Dermis microvascular lymphatic vessel endothelial cell (primary cell): ENCODE data around the gene SLC25A6. TPM values are rescaled to one million over a fixed set of nuclear protein-coding genes. Genes with fewer than 3 reads are reported as not detected.
"Not testable (repeated sequence)": the region's sequence is repeated elsewhere in the genome, so short reads cannot be mapped to it uniquely, and the experiment has no call there.

ENCODE experiments used
- DNase-seq, 2 donors: peaks; one replicate each; pipeline versions ENCODE4 v3.0.0 to v3.0.0-alpha.2; 2010; ENCODE audit warnings: low read depth in 2 of 2
- total RNA-seq: library from RNA; depleted of rRNA; stranded (reverse); fragments of >200 nt; gene quantifications from 2 replicates; pipeline ENCODE4 v1.2.1, GENCODE V29; 2014

The SLC25A6 gene
- total RNA-seq = 155 and 321 TPM in 2 replicates

DNA sequence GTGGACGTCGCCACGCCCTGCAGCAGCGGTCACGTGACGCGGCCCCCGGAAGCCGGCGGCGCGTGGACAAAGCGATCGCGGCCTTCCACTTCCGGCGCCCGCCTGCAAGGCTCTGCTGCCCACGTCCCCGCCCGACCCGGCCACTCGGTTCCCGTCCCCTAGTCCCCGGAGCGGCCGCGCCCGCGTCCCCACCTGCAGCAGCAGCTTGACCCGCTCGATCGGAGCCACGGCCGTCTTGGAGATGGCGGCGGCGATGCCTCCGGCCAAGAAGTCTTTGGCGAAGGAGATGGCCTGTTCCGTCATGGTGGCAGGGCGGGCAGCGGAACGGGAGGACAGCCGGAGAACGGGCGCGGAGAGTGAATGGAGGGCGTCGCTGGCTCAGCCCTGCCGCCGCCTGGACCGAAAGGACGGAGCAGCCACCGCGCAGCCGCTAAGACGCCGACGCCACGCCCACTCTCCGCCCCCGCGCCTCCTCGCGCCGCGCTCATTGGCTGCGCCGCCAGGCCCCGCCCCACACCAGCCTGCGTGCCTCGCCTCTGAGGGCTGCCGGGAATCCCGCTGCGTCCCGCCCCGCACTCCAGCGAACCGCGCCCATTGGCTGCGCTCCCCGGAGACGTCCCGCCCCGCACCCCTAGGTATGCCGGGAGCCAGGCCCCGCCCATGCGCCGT is at the start of gene SLC25A6:
SLC25A6 (minus strand) TSS at position 407 of the 669 bp plus-strand sequence; CDS start at position 303, 104 bp downstream.
- peak; percentile 89 to 98 for DNase-seq

DNA sequence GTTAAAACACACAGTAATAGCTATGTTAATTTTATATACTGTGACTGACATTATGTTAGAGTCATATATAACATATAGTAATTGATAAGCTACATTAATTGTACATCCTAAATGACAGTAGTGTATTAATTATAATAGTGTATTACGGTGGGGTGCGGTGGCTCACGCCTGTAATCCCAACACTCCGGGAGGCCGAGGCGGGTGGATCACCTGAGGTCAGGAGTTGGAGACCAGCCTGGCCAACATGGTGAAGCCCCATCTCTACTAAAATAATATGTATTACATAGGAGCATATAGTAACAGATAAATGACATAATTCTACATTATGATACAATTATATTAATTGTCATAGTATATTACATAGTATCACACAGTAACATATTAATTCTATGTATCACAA is 48.6 kb upstream of the SLC25A6 start:
- DNase-seq = no peak

DNA sequence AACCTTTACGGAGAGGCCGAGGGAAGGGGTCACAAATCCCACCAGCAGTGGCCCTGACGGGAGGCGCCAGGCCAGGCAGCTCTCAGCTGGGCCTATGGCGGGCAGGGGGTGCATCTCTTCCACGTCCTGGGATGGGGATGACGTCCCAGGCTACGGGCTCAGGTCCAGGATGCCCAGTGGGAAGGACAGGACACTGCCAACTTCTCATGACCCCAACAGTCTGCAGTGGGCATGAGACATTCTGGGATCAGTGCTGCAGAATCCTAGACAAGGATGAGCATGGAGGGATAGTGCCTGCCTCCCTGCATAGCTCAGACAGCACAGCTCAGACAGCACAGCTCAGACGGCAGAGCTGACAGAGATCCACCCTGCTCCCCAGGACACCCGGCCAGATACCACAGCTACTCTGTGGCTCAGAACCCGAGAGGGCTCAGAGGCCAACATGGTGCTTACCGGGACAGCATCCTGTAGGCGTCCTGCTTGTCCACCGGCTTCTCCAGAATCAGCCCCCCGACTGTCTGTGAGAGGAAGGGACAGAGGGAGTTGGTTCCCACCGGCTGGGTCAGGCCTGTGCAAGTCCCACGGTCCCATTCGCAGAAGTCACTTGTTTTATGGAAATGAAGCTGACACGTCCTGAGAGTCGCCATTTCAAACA is 43.5 kb upstream of the SLC25A6 start:
- DNase-seq = no peak

DNA sequence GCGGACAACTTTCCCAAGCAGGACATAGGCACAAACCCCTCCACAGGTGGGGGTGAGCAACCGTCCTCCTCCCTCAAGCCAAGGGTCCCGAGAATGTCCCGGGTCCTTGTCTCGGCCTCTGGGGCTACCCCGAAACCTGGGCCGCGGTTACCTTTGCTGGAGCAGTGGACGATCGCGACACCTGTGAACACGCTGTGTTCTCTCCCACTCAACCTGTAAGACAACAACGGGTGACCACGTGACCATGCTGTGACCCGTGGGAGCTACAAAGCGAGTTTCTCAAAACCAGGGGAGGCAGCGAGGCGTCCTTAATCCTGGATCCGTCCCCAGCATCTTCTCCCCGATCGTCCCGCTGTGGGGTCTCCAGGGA is 42.9 kb upstream of the SLC25A6 start:
- no peak for DNase-seq

DNA sequence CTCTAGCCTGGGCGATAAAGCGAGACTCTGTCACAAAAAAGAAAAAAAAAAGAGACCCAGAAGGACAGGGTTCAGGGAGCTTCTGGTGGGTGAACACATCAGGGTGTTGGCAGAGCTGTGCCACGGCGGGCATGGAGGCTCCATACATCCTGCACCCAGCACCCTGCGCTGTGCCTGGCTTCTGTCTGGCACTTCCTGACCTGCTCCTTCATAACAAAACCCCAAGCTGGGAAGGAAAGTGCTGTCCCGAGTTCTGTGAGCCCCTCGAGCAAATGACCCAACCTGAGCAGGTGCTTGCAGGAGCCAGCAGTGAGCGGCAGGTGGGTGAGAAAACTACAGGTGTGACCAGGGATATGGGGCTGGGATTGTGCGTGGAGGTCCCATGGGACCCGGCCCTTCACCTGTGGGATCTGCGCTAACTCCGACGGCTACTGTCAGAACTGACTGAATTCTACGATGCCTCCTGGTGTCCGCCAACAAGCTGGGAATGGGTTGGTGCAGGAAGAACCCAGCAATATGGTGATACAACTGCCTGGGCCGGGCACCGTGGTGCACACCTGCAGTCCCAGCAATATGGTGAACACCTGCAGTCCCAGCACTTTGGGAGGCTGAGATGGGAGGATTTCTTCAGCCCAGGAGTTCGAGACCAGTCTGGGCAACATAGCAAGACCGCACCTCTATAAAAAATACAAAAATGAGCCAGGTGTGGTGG is 41.9 kb upstream of the SLC25A6 start:
- no peak for DNase-seq

DNA sequence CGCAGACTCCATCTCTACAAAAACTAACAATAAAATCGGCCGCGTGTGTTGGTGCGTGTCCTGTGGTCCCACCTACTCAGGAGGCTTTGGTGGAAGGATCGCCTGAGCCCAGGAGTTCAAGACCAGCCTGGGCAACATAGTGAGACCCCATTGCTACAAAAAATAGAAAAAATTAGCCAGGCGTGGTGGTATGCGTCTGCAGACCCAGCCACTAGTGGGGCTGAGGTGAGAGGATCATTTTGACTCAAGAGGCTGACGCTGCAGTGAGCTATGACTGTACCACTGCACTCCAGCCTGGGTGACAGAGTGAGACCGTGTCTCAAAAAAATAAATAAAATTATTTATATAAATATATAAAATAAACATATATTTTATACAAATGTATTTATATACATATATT is 38.5 kb upstream of the SLC25A6 start:
- no peak for DNase-seq

DNA sequence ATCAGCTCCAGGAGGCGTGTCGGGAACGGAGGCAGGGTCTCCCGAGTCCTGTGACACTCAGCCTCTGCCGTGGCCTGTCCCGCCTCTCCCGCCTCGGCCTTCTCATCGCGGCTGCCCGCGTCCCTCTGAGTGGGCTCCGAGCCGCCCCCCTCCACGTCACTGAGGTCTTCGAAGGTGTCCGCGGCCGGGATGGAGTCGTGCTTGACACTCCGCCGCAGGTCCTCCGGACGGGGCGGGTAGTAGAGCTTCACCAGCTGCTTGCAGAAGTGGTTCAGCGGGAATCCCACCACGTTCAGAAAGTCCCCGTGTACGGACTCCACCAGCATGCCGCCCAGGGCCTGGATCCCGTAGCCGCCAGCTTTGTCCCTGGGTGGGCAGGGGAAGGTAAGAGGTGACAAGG is 35.8 kb upstream of the SLC25A6 start:
- no peak for DNase-seq

DNA sequence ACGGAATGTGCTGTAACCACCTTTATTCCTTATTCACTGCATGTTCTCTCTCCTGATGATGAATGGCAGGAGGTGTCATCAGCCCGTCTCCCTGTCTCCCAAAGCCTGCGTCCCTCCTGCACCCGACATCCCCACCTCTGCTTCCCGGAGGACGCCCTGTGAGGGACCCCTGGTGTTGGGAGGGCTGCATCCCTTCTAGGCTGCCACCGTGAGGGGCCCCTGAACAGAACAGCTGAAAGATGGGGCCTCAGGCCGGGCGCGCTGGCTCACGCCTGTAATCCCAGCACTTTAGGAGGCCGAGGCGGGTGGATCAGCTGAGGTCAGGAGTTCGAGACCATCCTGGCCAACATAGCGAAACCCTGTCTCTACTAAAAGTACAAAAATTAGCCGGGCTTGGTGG is 34.4 kb upstream of the SLC25A6 start:
- not testable (repeated sequence) for DNase-seq

DNA sequence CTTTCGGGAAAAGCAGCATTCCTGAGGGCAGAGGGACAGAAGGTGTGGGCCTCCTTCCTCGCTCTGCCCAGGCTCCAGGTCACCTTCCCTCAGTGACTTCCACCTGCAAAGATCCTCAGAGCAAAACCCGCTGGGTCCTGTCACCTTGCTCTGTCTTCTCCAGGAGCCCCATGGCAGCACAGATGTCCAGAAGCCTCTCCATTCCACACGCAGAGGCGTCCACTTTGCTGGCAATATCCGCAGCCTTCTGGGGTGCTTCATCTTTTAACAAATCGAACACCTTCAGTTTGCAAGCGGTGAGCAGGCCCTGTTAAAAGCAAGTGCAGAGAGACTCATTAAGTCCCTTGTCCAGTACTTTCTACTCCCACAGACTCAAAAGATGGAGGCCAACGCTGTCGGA is 33.5 kb upstream of the SLC25A6 start:
- DNase-seq = no peak

DNA sequence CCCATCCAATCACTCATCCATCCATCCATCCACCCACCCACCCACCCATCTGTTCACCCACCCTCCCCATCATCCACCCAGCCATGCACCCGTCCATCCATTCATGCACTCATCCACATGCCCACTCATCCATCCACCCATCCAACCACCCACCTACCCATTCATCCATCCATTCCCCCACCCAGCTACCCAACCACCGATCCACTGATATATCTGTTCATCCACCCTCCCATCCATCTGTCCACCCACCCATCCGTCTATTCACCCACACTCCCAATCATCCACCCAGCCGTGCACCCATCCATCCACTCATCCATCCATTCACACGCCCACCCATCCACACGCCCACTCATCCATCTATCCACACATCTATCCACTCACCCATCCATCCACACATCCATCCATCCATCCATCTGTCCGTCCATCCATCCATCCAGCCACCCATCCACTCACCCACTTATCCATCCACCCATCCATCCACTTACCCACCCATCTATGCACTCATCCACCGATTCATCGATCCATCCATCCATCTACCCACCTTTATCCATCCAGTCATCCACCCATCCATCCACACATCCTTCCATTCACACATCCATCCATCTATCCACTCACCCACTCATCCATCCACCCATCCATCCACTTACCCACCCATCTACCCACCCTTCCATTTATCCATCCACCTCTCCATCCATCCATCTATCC is 32.4 kb upstream of the SLC25A6 start:
- DNase-seq = no peak

DNA sequence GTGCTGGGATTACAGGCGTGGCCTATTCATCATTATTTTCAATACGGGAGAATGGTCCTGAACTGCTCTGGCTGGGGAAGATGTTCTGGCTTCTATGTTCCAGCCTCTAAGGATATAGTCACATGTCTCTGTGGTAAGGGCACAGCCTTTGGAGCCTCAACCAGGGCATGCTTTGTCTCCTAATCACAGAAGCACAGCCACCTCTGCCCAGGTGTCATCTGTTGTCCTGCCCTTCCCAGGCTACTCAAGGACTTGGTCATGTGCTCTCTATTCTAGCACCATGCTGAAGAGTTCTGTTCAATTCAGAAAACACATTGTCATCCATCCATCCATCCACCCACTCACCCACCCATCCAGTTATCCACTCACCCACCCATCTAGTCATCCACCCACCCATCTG is 31.3 kb upstream of the SLC25A6 start:
- no peak for DNase-seq

DNA sequence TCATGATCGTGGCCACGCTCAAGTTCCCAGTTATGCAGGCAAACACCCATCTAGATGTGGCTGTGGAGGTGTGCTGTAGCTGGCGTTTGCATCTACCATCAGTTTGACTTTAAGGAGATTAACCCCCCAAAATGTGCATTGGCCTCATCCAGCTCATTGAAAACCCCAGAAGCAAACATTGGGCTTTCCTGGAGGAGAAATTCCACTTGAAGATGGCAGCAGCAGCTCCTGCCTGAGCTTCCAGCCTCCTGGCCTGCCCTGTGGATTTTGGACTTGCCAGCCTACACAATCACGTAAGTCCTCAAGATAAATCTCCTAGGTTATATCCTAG is 30.2 kb upstream of the SLC25A6 start:
- DNase-seq = no peak

DNA sequence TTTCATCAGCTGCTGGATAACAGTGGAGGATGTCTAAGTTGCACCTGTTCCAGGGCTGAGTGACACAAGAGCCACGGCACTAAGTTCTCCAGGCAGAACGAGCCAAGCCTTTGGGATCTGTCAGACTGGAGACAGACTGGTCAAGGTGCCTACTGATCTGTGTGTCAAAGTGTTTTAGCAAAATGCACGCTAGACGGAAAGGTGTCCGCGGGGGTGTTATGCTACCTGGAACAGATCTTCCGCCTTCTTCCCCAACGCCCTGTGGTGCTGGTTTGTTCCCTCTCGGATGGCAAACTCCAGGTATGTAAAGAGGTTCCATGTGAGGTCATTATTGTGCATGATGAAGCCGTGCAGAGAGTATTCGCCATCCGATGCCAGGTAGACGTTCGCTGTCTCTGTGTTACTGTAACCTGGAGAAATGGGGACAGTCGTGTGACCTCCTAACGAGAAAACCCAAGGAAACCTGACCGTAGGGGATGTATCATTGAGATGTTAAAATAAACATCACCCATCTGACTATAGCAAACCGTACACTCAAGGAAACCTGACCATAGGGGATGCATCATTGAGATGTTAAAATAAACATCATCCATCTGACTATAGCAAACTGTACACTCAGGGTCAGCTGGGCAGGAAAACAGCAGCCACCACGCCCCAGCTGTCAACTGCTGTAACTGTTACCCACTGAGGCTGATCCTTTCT is 29.7 kb upstream of the SLC25A6 start:
- no peak for DNase-seq

DNA sequence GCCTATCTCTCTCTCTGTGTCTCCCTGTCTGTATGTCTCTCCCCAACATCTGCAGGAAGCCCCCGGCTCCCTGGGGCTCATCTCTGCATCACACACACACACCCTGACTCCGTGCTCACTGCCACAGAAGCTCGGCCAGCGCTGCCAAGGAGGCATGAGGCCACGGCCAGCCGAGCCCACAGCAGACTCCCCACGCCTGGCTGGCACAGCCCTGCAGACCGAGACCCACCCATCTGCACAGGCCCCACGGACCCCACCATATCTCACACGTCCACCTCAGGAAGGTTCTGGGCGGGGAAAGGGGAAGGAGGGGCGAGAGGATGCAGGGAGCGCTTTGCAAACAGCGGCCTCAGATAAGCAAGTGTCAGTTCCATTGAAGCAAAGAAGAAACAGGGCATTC is 28.5 kb upstream of the SLC25A6 start:
- no peak for DNase-seq

DNA sequence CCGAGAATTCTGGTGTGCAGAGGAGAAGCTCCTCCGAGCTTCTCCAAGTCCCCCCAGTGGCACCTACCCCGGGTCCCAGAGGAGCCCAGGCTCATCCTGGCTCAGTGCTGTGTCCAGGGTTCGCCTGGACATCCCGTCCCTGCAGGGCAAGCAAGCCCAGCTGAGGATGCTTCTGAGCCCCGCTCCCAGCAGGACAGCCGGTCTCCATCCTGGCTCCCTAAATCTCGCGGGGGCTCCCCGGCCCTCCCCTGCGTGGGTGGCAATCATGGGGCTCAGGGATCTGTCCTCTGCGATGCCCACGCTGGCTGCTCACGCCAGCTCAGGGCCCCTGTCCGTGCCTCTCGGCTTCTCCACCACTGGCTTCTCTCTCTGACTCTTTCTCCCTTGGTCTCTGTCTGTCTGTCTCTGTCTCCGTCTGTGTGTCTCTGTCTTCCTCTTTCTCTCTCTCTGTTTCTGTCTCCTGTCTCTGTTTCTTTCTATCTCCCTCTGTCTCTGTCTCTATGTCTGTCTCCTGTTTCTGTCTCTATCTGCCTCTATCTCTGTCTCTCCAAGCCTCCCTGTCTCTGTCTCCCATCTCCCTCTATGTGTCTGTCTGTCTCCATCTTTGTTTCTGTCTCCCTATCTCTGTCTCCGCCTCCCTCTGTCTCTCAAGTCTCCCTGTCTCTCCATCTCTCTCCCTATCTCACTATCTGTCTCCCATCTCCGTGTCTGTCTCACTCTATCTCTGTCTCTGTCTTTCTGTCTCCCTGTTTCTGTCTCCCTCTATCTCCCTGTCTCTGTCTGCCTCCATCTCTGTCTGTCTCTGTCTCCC is 27.8 kb upstream of the SLC25A6 start:
- DNase-seq = no peak

DNA sequence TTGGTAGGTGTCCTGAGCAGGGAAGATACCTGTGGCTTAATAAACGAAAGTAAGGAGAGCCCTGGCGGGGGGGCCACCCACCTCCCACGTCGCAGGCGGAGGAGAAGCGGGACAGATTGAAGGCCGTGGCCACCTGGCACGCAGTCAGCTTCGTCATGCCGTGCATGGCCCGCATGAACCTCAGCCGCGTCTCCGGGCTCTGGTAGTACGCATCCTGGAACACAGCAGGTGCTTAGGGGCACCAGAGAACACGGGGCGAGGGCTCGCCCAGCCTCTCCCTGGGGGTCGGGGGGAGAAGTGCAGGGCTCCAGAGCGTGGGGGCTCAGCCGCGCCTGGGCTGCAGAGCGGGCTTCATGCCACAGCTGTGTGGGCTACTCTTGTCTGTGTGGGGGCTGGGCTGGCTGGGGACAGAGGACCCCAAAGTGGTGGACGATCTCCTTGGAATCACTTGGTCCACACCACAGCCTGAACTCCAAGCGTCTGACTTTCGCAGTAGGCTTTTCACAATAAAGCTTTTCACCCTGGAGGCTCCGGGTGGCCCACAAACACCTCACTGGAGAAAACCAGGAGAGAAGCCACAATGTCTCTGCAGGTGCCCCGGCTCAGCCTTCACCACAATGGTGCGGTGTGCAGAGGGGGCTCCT is 27.1 kb upstream of the SLC25A6 start:
- no peak for DNase-seq

DNA sequence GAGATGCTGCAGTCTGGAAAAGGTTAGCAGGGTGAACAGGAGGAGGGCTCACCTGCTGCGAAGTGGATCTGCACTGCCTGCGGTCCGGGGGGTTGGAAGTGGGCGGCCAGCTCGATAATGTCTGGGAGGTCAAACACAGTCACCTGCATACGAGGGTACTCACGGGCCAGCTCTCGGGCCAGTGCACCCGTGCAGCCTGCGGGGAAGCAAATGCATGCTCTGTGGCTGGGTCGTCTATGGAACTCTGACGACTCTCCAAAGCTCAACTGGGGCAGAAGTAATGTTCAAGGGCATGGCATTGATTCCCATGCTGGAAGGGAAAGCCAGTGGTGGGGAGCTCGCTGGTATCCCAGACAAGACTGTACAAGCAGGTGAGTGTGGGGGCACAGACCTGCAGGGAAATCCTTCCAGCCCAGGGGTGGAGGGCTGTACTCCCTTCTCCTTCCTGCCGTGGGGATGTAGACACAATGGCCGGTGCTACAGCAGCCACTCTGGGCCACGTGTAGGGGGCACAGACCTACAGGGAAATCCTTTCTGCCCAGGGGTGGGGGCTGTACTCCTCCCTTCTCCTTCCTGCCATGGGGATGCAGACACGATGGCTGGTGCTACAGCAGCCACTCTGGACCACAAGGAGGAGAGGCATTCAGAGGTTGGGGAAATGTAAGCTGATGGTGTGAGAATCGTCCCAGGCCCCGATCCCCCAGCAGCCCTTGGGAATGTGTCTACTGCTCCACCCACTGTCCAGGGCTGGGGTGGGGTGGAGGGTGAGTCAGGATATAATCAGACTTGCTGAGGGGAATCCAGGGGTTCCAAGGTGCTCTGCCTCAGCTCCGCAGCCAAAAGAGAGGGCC is 26.2 kb upstream of the SLC25A6 start:
- DNase-seq = no peak

DNA sequence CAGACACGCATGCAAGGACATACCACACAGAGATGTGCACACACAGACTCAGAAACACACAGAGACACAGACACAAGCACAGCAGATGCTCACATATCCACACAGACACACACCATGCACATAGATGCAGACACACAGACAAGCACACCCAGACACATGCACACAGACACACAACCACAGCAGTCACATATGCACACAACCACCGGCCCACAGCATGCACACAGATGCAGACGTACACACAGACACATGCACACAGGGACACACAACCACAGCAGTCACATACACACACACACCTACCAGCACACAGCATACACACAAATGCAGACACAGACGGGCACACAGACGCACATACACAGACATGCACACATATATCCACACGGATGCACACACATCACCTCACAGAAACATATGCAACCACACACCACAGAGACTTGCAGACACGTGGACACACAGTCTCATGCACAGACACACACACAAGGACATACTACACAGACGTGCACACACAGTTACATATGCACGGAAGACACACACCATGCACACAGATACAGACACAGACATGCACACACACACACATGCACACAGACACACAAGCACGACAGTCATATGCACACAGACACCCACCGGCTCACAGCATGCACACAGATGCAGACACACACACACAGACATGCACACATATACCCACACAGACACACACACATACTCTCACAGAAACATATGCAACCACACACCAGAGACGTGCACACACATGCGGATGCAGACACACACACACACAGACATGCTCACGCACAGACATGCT is 25.2 kb upstream of the SLC25A6 start:
- no peak for DNase-seq

DNA sequence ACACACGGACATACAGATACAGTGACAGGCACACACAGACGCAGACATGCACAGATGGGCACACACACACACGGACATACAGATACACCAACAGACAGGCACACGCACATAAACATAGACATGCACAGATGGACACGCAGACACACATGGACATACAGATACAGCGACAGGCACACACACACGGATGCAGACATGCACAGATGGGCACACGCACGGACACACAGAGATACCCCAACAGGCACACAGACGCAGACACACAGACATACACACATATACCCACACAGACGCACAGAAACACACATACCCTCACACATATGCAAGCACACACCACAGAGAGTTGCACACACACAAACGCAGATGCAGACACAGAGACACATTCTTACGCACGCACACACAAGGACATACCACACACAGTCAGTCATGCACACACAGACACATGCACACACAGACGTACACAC is 24.4 kb upstream of the SLC25A6 start:
- DNase-seq = no peak
